GM18858 (cell line): ENCODE data around the gene BCO2.

ENCODE experiments used
- ATAC-seq: cut with Tn5 transposase; IDR thresholded peaks from one replicate; pipeline ENCODE4 v1.9.1; 2021; ENCODE audit not compliant: unreplicated experiment

The BCO2 gene

DNA sequence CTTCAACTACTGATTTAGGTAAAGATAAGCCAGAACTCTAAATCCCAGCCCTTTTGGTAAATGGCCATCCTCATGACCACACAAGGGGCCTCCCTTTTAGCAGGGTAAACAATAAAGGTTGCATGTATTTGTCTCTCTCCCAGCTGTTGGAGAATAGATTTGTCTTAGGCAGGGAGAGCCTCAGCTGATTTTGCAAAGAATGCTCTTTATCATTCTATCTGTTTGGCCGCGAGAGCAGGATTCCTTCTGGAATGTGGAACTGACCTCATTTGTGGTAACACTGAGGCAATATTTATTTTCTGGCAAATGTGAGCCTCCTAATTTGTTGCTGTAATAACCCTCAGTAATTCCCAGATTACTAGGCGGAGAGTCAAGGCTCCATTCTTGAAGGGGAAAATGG is 66.2 kb downstream of the BCO2 start:
- no peak for ATAC-seq

DNA sequence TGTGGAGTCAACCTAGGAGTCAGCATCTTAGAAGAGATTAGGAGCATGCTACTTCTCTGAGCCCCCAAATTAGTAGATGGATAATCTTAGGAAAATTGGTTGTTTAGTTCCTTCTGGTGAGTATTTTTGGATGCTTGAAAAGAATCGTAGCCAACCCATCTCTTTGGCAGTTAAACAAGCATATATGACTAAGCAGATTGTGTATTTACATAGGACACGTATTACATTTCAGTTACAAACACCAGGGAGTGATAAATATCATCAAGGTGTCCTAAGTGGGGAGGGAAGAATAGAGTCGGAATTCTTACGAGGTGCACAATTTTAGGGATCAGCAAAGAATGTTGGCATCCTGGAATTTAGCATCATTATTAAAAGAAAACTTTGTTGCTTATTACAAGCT is 71.9 kb downstream of the BCO2 start:
- ATAC-seq, result no peak

DNA sequence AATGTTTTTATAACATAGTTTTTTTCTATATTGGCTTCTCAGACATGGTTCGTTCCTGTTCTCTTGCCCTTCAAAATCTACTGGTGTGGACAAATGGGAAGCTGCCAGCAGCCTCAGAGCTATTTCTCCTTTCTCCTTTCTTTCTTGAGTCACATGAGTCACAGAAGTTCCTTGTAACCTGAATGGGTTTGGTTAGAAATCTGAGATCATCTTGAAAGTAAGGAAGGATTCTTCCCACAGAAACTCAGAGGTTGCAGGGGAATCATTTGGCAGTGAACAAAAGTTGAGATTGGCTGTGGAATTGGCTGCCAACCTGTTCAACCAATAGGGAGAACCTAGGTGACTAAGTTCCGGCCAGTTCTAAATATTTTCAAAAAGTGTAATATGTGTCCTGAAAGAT is 72.9 kb downstream of the BCO2 start:
- ATAC-seq, result no peak

DNA sequence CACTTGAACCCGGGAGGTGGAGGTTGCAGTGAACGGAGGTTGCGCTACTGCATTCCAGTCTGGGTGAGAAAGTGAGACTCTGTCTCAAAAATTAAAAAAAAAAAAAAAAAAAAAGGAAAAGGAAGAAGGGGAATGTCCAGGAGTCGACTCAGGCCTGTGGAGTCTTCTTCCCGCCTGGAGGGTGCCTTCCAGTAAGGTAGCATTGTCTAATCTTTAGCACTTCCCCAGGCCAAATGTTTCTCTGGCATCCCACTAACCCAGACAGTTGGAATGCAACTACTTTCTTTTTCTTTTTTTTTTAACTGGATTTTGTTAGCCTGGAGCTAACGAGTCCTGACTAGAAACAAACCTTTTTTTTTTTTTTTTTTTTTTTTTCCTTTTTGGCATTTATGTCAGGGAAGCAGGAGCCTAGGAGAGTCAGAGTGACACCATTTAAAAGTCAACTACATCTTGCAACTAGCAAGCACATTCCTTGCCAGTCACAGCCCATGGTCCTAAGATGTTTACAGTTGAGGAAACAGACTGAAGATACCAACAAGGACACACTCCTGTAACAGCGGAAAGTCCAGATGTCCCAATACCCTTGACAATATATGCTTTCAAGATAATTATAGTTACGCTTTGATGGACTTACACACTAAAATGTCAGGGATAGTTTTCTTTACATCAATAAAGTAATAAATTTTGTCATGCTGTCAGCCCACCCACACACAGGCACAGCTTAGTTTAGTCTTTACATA is 74.7 kb downstream of the BCO2 start:
- ATAC-seq, result no peak

DNA sequence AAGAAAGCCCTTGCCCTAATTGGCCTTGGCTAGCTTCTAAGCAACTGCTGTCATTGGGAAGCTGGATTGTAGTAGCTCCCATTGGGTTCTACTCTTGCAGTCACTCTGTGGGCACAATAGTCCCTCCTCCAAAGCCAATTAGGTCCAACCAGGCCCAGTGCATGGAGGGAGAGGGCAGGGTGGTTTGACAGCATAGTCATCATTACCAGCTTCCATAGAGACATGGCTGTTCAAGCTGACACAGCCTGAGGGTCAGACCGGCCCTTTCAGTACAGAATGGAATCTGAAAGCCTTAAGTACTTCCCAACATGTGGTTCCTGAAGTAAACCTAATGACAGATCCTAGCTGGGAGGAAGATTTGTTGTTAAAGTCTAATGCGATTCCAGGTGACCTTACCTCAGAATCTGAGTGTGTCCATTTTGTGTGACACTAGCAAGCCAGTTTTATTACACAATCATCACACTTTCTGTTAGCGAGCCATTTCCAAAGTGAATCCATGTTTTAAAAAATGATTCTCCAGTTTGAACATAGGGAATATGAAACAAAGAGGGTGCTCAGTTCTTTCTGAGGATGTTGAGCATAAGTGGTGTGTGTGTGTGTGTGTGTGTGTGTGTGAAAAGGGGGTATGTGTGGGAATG is 78.4 kb downstream of the BCO2 start:
- no peak for ATAC-seq

DNA sequence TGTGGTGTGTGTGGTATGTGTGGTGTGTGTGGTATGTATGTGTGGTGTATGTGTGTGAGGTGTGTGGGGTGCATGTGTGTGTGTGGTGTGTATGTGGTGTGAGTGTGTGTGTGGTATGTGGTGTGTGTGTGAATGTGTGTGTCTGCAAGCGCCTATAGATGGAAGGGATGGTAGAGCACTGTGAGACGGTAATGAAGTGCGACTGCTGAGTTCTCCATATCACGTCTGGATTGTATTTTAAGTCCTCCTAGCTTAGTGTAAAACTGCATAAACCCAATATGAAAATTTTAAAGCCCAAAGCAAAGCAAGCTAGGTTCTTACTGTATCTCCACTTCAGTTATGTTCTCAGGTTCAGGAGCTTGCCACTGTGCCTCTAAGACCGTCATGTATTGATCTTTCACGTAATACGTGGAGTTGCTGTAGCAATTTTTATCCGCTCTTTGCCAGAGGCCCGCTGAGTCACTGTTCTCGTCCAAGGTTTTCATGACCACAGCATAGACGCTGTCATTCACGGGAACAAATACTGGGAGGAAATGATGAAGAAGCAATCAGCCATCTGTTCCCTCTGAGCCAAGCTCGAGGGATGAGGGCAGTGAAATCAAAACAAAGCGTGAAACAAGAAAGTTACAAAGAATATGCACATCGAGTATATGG is 79.9 kb downstream of the BCO2 start:
- no peak for ATAC-seq

DNA sequence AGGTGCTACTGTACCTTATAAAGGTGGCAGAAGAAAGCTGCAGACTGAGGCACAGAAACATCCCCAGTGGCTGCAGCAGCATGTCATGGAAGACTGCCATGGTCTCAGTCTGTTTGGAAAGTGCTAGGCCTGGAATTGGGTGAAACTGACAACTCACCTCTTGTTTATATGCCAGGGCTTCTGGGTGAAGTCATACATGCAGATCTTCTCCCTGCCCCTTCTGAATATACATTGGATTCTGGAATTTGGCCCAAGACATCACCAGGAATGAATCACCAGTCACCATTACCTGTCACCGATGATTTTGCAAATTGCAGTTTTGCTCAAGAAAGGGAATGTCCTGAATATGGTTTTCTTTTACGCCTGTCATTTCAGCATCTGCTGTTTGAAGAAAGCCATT is 85.2 kb downstream of the BCO2 start, which contains the start of gene PLET1:
Gene PLET1 (minus strand): TSS at position 371 of the 400 bp plus-strand sequence. CDS start 271 bp downstream, at position 100.
- ATAC-seq, result no peak

DNA sequence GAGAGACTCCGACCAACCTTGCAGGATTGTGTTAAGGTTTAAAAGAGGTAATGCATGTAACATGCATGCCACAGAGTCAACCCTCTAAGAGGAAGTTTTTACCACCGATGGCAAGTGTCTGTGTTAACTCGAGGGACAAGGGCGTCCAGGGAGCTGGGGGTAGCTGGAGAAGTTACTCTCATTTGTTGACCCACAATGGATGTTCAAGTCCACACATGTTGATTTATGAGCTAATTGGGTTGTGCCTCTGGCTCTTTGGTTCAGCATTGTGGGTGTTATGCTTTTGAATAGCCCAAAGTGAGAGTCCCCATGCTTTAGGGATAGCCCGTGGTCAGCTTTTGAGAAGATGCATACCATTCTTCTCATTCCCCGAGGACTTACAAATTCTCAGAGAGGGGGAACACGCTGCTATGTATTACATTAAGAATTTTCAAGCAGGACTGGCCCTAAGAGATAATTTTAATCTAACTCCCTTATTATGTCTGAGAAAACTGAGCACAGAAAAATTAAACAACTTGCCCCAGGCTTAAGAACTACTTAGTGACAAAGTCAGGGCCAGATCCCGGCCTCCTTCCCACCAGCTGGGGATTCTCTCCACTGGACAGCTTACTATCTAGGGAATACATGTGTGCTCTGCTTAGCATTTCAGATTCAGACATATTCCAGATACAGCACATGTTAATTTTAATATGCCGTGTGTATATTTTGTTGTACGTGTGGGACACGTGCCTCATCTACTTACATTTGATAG is 90.5 kb downstream of the BCO2 start:
- ATAC-seq, result no peak

DNA sequence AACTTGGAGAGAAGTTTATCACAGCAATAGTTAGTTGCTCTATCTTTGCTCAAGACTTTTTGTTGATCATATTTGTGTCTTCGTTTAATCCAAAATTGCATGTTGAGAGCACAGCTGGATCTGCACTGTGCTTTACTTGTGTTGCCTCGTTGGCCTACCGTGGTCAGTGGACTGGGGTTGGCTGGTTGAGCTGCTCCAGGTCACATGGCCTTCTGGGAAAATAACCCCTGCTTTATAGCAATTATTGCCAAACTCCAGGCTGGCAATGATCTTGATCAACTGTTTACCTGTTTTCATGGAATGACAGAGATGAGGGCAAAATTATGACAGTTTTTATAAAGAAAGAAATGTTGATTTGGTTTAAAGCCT is 91.1 kb downstream of the BCO2 start:
- ATAC-seq, result no peak

DNA sequence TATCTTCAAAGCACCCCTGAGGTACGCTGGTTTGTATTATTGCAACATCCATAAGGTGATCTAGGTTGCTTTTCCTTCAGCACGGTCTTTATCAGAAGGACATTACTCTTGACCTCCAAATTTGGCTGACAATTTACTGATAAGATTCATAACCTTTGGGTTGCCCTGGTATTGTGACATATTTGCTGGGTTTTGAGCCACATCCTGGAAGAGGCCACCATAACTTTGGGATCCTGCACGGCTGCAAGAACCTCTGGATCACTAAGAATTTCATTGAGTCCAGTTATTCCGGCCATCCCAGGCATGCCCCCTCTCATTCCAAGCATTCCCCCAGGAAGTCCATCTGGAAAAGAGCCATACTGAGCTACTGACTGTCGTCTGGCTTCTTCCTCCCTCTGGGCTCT is 91.9 kb downstream of the BCO2 start:
- no peak for ATAC-seq

DNA sequence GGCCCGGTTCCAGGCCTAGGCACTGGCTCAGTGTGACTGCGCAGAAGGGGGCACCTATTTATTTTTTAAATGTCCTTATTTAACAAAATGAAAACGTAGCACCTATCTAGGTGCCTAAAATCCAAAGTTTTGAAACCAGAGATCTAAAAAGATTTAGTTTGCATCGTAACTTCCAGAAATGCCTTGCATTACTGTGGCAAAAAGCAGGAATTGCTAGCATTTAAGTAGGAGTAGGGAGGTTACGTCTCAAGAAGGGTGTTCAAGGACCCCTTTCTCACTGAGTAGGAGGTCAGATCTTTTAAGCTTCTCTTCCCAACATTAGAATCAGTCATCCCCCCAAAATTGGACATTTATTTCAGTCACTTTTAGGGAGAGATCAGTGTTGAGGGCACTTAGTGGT is 93.1 kb downstream of the BCO2 start:
- ATAC-seq, result no peak
